ENCODE results near the gene SH3BP2.

Gene SH3BP2

DNA sequence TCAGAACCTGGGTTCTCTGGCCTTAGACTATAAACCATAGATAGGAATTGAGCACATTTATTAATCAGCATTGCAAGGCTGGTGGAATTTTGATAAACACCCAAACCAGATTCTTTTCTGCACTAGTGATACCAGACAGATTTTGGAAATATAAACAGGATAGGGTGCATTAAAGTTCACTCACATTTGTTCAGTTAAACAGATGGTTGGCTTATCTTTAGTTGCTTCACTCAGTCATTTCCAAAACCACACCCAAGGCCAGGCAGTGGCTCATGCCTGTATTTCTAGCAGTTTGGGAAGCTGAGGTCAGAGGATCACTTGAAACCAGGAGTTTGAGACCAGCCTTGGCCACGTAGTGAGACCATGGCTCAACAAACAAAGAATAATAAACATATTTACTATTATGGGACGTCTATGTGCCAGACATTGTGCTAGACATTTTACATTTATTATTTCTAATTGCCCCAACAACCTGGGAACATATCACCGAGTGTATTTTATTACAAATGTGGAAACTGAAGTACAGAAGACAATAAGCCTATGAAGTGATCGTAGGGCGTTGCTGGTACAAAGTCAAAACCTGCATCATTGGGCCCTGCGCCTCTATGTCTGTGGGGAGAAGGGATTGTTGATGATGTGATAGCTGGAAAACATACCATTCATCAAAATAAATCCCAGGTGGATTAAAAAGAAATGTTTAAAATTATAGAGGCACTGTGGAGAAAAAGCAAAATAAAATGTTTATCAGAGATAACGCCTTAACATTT, 65.7 kb downstream of the SH3BP2 start:
- no peak for DNase-seq

DNA sequence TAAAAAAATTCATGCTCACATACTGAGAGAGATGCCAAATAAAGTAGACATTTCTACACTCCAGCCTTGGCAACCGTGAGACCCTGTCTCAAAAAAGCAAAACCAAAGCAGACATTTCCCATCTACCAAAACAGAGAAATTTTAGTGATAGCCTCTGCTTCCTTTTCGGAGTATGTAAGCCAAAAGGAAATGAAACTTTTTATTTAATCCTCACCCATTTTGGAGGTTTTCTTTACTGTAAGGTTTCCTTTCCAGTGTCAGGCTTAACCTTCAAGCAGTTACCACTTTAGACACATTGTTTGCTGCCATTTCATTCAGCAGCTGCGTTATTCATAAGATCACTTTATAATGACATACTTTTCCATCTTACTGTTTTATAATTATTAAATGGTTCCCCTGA, 66.6 kb downstream of the SH3BP2 start:
- DNase-seq, result no peak

DNA sequence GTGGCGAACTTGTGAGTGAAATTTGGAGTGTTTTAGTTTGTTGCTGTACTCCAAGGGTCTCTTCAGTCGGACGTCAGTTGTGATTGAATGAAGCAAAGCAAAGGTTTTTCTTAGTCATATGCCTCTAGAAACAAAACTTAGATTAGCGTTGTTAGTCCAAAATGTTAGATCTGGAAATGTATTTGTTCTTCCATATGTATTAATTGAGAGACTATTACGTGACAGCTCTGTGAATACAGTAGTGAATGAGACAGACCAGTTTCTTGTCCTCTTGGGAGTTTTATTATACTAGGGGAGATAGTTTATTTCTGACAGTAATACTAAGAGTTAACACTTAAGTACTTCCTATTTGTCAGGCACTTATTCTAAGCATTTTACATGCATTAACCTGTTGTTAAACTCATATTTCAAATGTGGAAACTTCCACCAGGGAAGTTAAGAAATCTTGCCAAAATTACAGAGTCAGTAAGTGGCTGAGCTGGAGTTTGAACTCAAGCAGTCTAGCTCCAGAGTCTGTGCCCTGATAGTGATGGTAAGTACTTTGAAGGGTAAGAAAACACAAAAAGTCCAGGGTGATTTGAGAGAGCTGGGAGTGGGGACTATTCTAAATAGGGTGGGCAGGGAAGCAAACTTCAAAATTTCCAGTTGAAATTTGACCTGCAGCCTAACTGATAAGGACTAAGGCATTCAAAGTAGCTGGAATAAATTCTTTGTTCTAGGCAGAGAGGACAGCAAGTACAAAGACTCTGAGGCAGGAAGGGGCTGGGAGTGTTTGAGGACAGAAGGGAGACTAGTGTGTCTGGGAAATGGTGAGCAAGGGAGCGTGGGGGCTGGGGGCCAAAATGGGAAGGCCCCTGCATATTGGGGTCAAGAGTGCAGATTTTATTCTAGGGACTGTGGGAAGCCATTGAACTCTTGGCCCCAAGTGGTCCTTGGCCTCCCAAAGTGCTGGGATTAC, 67.8 kb downstream of the SH3BP2 start:
- no peak for DNase-seq

DNA sequence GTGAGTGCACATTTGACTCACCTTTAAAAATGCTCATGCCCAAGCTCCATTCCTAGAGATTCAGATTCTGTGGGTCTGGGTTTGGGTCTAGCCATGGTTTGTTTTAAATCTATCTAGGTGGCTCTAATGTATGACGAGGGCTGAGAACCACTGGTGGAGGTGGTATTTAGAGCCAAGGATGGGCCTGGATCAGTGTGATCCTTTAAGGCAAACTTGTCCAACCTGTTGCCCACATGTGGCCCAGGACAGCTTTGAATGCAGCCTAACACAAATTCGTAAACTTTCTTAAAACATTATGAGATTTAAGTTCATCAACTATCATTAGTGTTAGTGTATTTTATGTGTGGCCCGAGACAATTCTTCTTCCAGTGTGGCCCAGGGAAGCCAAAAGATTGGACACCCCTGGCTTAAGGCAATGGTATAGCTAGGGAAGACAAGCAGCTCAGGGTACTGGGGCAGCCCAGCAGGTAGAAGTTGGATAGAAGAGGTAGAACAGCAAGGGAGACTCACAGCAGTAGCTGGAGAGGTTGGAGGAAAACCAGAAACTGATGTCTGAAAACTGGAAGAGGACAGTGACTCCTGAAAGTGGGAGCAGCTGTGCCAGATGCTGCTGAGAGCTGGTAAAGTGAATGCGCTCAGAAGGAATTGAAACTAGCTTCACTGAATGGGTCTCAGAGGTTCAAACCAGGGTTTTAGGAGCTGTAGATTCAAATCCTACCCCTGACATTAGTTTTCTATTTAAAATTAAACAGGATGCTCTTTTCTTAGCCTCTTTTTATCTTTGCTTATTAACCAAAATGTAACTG, 68.9 kb downstream of the SH3BP2 start:
- no peak for DNase-seq

DNA sequence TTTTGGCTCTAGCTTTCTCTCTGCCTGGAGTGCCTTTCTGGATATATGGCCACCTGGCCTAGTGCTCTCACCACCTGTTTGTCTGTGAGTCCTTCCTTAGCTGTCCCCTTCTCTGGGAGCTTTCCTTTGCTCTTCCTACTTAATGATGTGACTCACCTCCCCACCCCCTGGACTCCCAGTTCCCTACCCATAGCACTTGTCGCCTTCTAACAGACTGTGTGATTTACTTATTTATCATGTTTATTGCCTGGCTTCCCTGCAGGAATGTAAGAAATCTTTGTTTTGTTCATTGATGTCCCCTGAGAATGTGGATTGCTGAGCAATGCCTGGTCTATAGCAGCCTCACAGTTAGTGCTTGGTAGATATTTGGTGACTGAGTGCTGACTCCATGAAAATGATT, 69.6 kb downstream of the SH3BP2 start:
- DNase-seq, result no peak

DNA sequence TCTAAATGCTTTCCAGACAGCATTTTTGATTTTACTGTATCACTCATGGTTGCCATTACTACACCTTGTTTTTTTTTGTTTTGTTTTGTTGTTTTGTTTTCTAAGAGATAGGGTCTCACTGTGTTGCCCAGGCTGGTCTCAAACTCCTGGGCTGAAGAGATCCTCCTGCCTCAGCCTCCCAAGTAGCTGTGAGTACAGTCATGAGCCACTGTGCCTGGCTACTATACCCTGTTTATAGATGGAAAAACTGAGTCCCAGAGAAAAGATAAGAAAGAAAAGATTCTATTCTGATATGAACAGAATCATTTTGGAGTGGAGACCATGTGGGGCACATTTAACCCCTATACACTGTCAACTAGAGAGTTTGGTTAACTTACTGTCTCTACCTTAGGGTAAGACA, 70.8 kb downstream of the SH3BP2 start:
- DNase-seq, result no peak

DNA sequence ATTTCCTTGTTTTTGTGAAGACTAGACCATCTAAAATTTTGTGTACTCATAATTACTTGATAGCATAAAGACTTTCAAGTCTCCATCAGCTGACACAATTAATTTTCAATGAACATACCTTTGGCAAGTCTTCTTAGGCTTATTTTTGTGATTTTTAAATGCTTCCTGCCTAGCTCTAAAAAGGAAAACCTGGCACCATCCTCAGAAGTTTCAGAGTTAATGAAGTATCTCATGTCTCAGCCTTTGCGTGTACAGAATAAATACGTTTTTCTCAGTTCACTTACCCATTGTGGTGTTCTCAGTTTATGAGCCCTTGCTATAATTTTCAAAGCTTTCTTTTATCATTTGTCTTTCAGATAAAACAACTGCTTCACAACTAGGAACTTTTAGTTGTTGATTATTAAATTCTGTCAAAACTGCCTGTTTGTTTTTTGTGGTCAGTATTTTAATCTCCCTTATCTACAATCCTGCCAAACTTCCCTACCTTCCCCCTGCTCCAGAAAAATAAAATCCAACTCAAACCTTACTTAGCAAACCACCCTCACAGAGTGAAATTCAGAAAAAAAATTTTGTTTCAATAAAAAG, 72.4 kb downstream of the SH3BP2 start:
- DNase-seq, result no peak

DNA sequence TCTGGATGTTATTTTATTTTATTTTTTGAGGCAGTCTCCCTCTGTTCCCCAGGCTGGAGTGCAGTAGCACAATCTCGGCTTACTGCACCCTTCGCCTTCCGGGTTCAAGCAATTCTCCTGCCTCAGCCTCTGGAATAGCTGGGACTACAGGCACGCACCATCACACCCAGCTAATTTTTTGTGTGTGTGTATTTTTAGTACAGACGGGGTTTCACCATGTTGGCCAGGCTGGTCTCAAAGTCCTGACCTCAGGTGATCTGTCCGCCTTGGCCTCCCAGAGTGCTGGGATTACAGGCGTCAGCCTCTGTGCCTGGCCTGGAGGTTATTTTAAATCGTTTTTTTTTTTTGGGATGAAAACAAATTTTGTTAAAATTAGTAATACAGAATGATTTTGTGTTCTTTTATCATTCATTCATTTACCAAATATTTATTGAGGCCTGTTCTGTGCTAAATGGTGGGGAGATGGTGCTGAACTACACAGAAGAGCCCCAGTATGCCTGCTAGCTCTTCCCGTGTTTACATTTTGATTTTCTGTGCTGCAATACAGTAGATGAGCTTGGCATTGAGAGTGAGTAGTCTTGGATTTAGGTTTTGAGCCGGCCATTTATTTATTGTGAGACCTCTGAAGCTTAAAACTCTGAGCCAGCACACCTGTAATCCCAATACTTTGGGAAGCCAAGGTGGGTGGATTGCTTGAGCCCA, 73.4 kb downstream of the SH3BP2 start:
- DNase-seq, result no peak

DNA sequence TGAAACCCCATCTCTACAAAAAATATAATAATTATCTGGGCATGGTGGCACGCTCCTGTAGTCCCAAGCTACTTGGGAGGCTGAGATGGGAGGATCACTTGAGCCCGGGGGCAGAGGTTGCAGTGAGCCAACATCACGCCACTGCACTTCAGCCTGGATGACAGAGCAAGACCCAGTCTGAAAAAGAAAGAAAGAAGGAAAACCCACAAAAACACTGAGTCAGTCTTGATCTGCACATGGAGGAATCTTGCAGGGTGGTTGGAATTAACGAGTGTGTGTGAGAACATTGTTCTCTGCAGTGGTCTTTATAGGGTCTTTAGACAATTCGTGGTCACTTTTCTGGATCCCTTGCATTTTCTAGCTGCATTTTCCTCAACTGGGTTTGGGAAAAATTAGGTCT, 74.0 kb downstream of the SH3BP2 start:
- DNase-seq, result peak in 1 of 2 donors; percentile 39

DNA sequence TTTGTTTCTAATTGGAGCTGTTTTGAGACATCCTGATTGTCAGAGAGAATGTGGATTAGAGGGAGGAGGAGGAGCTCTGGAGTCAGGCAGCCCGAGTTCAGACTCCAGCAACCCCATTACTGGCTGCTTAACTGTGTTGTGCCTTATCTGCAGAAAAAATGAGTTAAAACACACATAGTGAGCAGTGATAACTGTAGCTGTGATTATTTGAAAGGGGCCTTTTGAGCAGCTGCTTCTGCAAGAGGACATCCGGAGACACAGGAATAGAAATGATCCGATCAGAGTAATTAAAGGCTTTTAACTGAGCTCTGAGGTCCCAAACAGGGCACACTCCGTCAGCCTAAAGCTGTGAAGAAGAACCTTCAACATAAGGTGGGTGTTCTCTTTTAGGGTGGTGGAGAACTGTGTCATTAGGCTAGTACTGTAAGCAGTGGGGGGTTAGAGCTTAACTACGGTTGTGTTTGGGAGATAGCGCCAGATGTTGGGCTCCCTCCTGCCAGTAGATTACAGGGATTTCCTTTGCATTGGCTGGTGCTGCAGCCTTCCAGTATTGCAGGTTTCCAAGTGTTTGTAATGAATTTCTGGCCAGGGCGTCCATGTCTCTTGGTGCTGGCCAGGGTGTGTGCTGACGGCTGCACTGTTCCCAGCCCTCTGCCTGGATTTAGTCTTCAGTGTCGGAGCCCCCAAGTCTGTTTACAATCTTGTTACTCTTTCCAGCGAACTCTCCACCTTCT, 75.0 kb downstream of the SH3BP2 start:
- no peak for DNase-seq

DNA sequence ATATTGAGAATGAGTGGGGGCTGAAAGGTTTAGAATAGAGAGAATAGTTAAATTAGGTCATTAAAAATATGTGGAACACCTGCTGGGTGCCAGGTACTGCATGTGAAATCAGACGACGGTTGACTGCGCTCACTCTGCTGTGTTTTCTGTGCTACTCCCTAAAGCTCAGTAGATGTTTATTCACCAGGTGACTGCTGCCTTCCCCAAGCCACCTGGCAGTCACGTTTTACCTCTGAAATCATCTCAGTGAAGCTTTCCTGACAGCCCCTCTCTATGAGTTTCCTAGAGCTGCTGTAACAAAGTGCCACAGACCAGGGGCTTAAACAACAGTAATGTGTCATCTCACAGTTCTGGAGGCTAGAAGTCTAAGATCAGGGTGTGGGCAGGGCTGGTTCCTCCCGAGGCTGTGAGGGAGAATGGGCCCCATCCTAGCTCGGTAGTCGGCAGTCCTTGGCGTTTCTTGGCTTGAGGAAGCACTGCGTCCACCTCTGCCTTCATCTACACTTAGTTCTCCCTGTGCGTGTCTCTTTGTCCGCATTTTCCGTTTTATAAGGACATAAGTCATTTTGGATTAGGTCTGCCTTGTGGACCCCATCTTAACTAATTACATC, 76.1 kb downstream of the SH3BP2 start:
- no peak for DNase-seq

DNA sequence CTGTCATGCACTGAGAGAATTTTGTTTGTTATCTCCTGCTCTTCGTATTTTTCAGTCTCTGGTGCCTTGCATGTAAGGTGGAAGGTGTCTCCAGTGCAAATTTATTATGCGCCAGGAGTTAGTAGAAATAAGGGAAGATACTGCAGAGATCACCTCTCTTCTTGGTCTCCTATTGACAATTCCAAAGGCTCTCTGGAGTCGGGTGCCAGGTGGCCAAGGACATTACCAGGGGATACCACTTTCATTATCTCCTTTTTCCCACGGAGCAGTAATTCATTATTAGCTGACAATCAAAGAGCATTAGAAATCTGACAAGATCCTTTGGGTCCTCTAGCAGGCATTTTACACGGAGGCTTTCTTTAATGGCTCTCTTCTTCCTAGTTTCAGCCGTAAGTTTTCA, 76.8 kb downstream of the SH3BP2 start:
- DNase-seq, result no peak

DNA sequence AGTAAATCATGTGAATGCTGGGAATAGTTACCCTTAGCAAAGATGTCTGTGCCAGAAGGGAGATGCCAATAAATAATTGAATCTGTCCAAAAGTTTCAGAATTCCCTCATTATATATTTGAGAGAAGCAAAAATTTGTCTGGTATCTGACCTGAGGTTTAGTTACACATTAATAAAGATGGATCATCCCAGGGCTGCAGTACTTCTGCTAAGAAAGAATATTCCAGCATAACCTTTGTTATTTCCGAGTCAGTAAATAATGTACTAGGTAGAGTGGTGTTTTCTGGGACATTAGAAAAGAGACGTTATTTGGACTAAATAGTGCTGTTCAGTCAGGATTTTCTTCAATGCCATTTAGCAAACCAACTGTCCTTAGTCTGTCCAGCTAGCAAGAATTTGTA, 77.2 kb downstream of the SH3BP2 start:
- no peak for DNase-seq

DNA sequence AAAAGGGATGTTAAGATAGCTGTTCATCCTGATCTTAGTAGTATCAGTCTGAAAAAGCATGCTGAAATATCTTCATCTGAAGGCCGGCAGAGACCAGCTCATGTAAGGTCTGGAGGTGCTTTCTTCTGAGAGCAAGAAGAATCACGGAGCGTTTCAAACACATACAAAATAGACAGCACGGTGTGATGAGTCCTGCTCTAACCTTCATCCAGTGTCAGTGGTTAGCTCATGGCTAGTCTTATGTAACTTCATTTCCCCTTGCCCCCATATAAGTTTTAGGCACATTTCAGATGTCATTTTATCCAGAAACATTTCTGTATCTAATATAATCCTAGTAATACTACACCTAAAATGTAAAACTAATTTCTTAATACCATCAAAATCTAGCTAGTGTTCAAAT, 78.6 kb downstream of the SH3BP2 start:
- no peak for DNase-seq

DNA sequence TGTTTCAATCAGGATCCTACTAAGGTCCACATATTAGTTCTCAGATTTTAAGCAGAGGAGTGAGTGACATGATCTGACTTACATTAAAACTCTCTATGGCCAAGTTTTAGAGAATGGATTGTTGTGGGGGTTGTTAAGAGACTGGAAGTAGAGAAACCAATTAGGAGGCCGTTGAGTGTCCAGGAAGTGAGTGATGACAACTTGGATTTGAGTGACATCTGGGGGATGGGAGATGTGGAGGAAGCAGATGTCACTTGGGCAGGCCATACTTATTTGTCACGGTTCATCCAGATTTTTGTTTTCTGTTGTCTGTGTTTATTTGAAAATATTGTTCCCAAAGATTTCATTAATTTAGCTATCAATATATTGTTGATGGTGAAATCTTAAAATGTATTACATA, 79.0 kb downstream of the SH3BP2 start:
- peak in 1 of 2 donors; percentile 69 for DNase-seq

DNA sequence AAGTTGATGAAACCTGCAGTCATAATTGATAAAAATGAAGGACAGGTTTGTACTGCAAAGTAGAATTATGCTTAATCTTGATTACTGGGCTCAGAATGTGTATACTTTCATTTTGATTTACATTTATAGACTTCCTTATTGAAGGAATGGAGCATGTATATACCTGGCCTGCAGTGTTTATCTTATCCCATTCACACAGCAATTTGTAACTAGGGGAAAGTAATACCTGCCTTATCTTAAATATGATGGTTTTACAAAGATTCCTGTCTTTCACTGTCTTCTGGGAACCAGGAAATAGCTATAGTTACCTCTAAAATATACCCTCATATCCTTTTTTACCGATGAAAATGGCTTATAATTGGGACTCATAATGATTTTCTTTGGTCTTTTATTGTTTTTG, 80.4 kb downstream of the SH3BP2 start:
- no peak for DNase-seq

DNA sequence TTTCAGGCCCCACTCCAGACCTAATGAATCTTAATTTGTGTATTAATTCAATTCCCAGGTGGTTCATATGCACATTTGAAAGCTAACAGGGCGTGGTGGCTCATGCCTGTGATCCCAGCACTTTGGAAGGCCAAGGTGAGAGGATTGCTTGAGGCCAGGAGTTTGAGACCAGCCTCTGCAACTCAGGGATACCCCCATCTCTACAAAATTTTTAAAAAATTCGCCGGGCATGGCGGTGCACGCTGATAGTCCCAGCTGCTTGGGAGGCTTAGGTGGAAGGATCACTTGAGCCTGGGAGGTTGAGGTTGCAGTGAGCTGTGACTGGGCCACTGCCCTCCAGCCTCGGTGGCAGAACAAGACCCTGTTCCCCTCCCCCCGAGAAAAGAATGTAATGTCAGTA, 82.0 kb downstream of the SH3BP2 start:
- no peak for DNase-seq

DNA sequence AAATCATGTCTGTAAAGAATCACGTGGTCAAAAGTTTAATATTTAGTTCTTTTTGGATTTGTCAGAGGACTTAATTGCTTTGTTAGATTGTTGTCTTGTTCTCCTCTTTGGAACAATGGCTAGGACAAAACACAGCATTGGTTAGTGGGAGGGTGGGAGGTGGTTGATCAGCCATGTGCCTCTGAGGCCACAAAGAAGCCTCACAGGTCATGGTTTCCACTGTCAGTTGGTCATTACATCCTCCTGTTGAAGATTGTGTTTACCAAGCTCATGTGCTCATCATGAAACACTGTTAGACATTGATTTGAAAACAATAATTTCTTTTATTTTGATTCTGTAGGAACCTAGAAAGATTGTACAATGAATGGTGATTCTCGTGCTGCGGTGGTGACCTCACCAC, 82.7 kb downstream of the SH3BP2 start:
- DNase-seq, result no peak

DNA sequence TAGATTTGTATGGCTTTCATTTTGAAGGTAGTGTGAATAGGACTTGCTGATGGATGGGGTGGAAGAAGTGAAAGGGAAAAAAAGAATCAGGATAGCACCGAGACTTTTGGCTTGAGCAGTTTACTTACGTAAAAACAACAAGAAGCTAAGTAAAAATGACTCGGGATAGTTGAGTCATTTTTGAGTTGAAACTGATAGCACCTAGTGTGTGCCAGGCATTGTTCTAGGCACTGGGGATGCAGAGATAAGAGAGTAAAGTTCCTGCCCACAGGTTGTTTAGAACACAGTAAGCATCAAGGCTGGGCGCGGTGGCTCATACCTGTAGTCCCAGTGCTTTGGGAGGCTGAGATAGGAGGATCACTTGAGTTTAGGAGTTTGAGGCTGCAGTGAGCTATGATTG, 85.5 kb downstream of the SH3BP2 start:
- DNase-seq, result no peak

DNA sequence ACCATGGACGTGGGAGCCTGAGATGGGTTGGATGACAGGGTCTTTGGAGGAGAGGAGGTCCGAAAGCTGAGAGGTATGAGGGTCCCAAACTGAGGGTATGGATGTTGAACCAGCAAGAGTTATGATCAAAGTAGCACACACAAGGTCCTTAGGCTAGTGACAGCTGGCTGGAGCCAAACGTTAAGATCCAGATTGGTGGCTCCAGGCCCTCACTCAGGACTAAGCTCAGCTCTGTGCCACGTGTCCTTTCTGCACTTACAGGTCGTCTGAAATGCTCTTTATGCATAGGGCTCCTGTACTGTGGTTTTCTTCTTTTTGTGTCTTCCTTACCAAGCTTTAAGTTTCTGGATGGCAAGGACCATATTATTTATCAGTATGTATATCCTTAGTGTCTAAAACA, 86.1 kb downstream of the SH3BP2 start:
- DNase-seq, result no peak

DNA sequence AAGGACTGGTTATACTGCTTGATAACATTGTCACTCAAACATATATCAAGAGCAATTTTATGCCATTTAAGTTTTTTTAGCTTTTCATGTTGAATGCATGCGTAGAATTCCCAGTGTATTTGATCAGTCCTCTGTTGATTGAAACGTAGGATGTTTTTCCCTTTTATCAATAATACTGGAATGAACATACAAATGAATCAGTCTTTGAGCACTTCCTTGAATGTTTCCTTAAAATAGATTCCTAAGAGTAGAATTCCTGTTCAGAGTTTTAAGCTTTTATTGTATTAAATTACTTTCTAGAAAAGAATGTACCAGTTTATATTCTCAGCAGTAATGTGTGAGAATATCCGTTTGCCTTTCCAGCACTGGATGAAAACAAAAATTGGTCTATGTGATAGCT, 88.5 kb downstream of the SH3BP2 start:
- no peak for DNase-seq

Measured in bone marrow (tissue), 2 donors.